Glutamatergic neuron (in vitro differentiated cells): ENCODE data around the gene ABCB6. TPM values are rescaled to one million over a fixed set of nuclear protein-coding genes. Genes with fewer than 3 reads are reported as not detected.

Experiments used
- DNase-seq: peaks from one replicate; pipeline ENCODE4 v3.0.0; 2022
- H3K27ac Mint-ChIP-seq: one replicate; pipeline ENCODE4 v1.8.0; 2020; ENCODE audit warnings: mild to moderate bottlenecking, mixed read lengths, inconsistent platforms; ENCODE audit not compliant: unreplicated experiment
- H3K27me3 Mint-ChIP-seq: one replicate; pipeline ENCODE4 v1.8.0; 2020; ENCODE audit warnings: mild to moderate bottlenecking, moderate library complexity, mixed read lengths, inconsistent platforms; ENCODE audit not compliant: unreplicated experiment
- H3K36me3 Mint-ChIP-seq: one replicate; pipeline ENCODE4 v1.8.0; 2020; ENCODE audit warnings: mild to moderate bottlenecking, mixed read lengths, inconsistent platforms; ENCODE audit not compliant: unreplicated experiment
- H3K4me1 Mint-ChIP-seq: one replicate; pipeline ENCODE4 v1.8.0; 2020; ENCODE audit warnings: mild to moderate bottlenecking, low read depth, mixed read lengths, inconsistent platforms; ENCODE audit not compliant: unreplicated experiment
- H3K4me3 Mint-ChIP-seq: one replicate; pipeline ENCODE4 v1.8.0; 2020; ENCODE audit warnings: mild to moderate bottlenecking, mixed read lengths, inconsistent platforms; ENCODE audit not compliant: unreplicated experiment
- H3K9me3 Mint-ChIP-seq: one replicate; pipeline ENCODE4 v1.8.0; 2020; ENCODE audit warnings: mild to moderate bottlenecking, moderate library complexity, mixed read lengths, inconsistent platforms; ENCODE audit not compliant: unreplicated experiment
- CTCF ChIP-seq: fragments of 200-600 bp; sonication (generic); IDR thresholded peaks from one replicate; pipeline ENCODE4 v1.5.0; 2021; ENCODE audit not compliant: partially characterized antibody, unreplicated experiment
- total RNA-seq: library from RNA; stranded (reverse); fragmentation: NEBNext Ultra II Directional; extraction: Animal tissue kit (Norgen Biotek cat#: 25700); gene quantifications from one replicate; pipeline ENCODE4 v1.2.1, GENCODE V29; 2021; ENCODE audit not compliant: unreplicated experiment

Gene ABCB6
- total RNA-seq, 1 donor from 2014 or later: 49.4 TPM

GRCh38 chr2:219182331-219183150 lies 36.2 kb downstream of the ABCB6 start:
- TF ChIP-seq CTCF: no peak
- Mint-ChIP-seq H3K27ac (peak overlapping the region; percentile 99), H3K36me3 (no peaks in the 10 kb centered on the region), H3K4me1 (peaks cover 29% of the 10 kb centered on the region), H3K9me3 (peaks cover 21% of the 10 kb centered on the region), H3K4me3 (no peak overlapping the region), H3K27me3 (peaks cover 20% of the 10 kb centered on the region)
- no peak for DNase-seq

GRCh38 chr2:219181531-219181930 lies 37.2 kb downstream of the ABCB6 start:
- Mint-ChIP-seq H3K9me3 (peaks cover 27% of the 10 kb centered on the region), H3K27ac (peak overlapping the region; percentile 52), H3K4me3 (peak overlapping the region; percentile 42), H3K27me3 (peaks cover 21% of the 10 kb centered on the region), H3K36me3 (no peaks in the 10 kb centered on the region), H3K4me1 (peaks cover 29% of the 10 kb centered on the region)
- TF ChIP-seq CTCF: no peak
- DNase-seq: no peak

DNA sequence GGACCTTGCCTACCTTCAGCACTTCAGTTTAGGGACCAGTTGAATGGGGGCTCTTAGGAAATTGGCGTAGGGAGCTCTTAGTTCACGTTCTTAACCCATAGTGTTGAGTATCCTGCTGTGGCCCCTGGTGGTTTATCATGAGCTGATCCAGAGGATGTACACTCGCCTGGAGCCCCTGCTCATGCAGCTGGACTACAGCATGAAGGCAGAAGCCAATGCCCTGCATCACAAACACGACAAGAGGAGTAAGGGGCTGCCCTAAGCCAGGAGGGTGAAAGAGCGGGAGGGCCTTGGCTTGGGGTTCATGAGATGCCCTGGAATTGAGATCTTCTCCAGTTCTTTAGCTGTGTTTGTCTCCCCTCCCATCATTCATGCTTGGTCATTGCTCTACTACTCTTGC lies 37.8 kb downstream of the ABCB6 start:
- Mint-ChIP-seq H3K4me3 (no peak overlapping the region), H3K27me3 (peaks cover 23% of the 10 kb centered on the region), H3K27ac (peak overlapping the region; percentile 41), H3K36me3 (no peaks in the 10 kb centered on the region), H3K4me1 (peaks cover 29% of the 10 kb centered on the region), H3K9me3 (peaks cover 27% of the 10 kb centered on the region)
- no peak for TF ChIP-seq CTCF
- DNase-seq: no peak

DNA sequence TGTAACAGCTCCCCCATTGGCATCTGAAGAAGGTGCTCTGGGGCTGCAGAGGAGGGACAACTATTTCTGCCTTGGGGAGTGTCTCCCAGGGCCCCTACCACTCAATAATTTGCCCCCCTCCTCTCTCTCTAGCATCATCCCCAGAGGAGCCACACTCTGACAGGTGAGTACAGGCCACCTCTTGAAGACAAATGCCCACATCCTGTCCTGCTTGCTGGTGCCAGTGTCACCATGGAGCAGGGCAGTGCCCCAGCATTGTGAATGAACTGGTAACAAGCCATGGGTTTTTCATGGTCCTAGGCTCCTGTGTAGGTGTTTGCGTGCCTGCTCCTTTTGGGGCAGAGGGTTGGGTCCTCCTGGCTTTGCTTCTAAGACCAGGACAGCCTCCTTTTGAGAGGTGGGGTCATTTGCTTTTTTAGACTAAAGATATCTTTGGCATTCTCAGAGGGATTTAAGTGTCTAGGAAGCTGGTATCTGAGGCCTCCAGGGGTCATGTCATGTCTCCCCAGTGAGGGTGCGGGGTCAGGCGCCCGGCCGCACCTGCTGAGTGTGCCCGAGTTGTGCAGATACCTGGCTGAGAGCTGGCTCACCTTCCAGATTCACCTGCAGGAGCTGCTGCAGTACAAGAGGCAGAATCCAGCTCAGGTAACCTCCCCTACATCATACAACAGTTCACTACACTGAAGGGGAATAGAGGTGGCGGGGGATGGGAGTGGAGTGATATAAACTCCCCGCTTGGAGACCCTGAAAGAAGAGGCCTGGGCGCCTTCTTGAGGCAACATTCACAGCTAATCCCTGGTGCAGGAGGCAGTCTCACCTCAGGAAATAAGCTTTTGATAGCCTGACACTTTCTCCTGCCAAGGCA lies 38.9 kb downstream of the ABCB6 start:
- peaks cover 26% of the 10 kb centered on the region for H3K27me3 Mint-ChIP-seq
- peaks cover 28% of the 10 kb centered on the region for H3K4me1 Mint-ChIP-seq
- no peak for TF ChIP-seq CTCF
- H3K4me3 Mint-ChIP-seq: peak overlapping the region; percentile 99
- no peak for DNase-seq
- no peak overlapping the region for H3K27ac Mint-ChIP-seq
- H3K9me3 Mint-ChIP-seq: peaks cover 34% of the 10 kb centered on the region
- no peaks in the 10 kb centered on the region for H3K36me3 Mint-ChIP-seq
